Measurements from ENCODE around the gene NANOS3.
A peak's percentile ranks its signal among the peaks of the same experiment; 100 is the strongest.
"Not testable (repeated sequence)": the region's sequence is repeated elsewhere in the genome, so short reads cannot be mapped to it uniquely, and the experiment has no call there.

NANOS3 gene

GRCh38 chr19:13843104-13843921, 33.6 kb upstream of the NANOS3 start:
- no peak for DNase-seq

- DNase-seq: no peak
Measured at GRCh38 chr19:13844130-13844631, 32.8 kb upstream of the NANOS3 start.

GRCh38 chr19:13846557-13847406, 30.2 kb upstream of the NANOS3 start:
- peak; percentile 82 to 90 for DNase-seq

- DNase-seq: peak; percentile 74
Measured at GRCh38 chr19:13847407-13848339, 29.3 kb upstream of the NANOS3 start.

- DNase-seq: no peak
Measured at GRCh38 chr19:13848340-13848677, 28.6 kb upstream of the NANOS3 start.

GRCh38 chr19:13848798-13849676, 27.9 kb upstream of the NANOS3 start:
- no peak for DNase-seq

GRCh38 chr19:13849991-13850909, 26.7 kb upstream of the NANOS3 start:
- DNase-seq: peak; percentile 45 to 66

- DNase-seq: peak in 1 of 2 experiments; percentile 79
Measured at GRCh38 chr19:13850910-13851733, 25.8 kb upstream of the NANOS3 start.

- not testable (repeated sequence) for DNase-seq
Measured at GRCh38 chr19:13851734-13852114, 25.2 kb upstream of the NANOS3 start.

GRCh38 chr19:13852171-13852707, 24.7 kb upstream of the NANOS3 start:
- DNase-seq: not testable (repeated sequence)

- DNase-seq: no peak
Measured at GRCh38 chr19:13856497-13856896, 20.4 kb upstream of the NANOS3 start.

GRCh38 chr19:13859361-13859880, 17.5 kb upstream of the NANOS3 start:
- DNase-seq: no peak

- no peak for DNase-seq
Measured at GRCh38 chr19:13860679-13861391, 16.1 kb upstream of the NANOS3 start.

- peak in 1 of 2 experiments; percentile 24 for DNase-seq
Measured at GRCh38 chr19:13861392-13861713, 15.6 kb upstream of the NANOS3 start.

GRCh38 chr19:13861714-13862531, 15.0 kb upstream of the NANOS3 start:
- DNase-seq: peak; percentile 88 to 91

GRCh38 chr19:13864046-13864666, 12.8 kb upstream of the NANOS3 start:
- DNase-seq: no peak
